ENCODE results near the gene PLPP3.

Gene PLPP3

GRCh38 chr1:56516539-56517252 lies 62.7 kb downstream of the PLPP3 start:
- no peak for TF ChIP-seq CTCF (IDR thresholded peaks at IDR 0.05; ENCODE audit: low read depth, low read length)
- DNase-seq: no peak
- no peaks in the 10 kb centered on the region for H3K36me3 ChIP-seq
- H3K4me3 ChIP-seq (ENCODE audit: low read depth, low read length): no peak overlapping the region
- H3K9me3 ChIP-seq: no peaks in the 10 kb centered on the region
- H3K27me3 ChIP-seq: no peaks in the 10 kb centered on the region
- H3K4me1 ChIP-seq: no peaks in the 10 kb centered on the region

- Histone ChIP-seq H3K4me1 (no peaks in the 10 kb centered on the region), H3K27me3 (no peaks in the 10 kb centered on the region), H3K9me3 (no peaks in the 10 kb centered on the region), H3K36me3 (no peaks in the 10 kb centered on the region), H3K4me3 (ENCODE audit: low read depth, low read length) (no peak overlapping the region)
- no peak for DNase-seq
- TF ChIP-seq CTCF (IDR thresholded peaks at IDR 0.05; ENCODE audit: low read depth, low read length): no peak
Observed at GRCh38 chr1:56515898-56516538, 63.3 kb downstream of the PLPP3 start.

- DNase-seq: no peak
- Histone ChIP-seq H3K4me1 (no peaks in the 10 kb centered on the region), H3K36me3 (no peaks in the 10 kb centered on the region), H3K9me3 (no peaks in the 10 kb centered on the region), H3K4me3 (ENCODE audit: low read depth, low read length) (no peak overlapping the region), H3K27me3 (no peaks in the 10 kb centered on the region)
- no peak for TF ChIP-seq CTCF (IDR thresholded peaks at IDR 0.05; ENCODE audit: low read depth, low read length)
Observed at GRCh38 chr1:56512724-56513494, 66.5 kb downstream of the PLPP3 start.

GRCh38 chr1:56511766-56512165 lies 67.6 kb downstream of the PLPP3 start:
- DNase-seq: no peak
- no peak overlapping the region for H3K4me3 ChIP-seq (ENCODE audit: low read depth, low read length)
- H3K9me3 ChIP-seq: no peaks in the 10 kb centered on the region
- no peaks in the 10 kb centered on the region for H3K36me3 ChIP-seq
- H3K27me3 ChIP-seq: no peaks in the 10 kb centered on the region
- H3K4me1 ChIP-seq: no peaks in the 10 kb centered on the region; the same call in 1 of the 2 replicates
- TF ChIP-seq CTCF (IDR thresholded peaks at IDR 0.05; ENCODE audit: low read depth, low read length): no peak

GRCh38 chr1:56511364-56511763 lies 68.0 kb downstream of the PLPP3 start:
- no peak for DNase-seq
- no peak for TF ChIP-seq CTCF (IDR thresholded peaks at IDR 0.05; ENCODE audit: low read depth, low read length)
- Histone ChIP-seq H3K27me3 (no peaks in the 10 kb centered on the region), H3K36me3 (no peaks in the 10 kb centered on the region), H3K4me1 (peaks cover 1% of the 10 kb centered on the region), H3K4me3 (ENCODE audit: low read depth, low read length) (no peak overlapping the region), H3K9me3 (no peaks in the 10 kb centered on the region)
